Breast epithelium (tissue), 3 donors: ENCODE measurements around the gene MTF2.

Experiments used
- POLR2A ChIP-seq: fragments of 450-650 bp; IDR thresholded peaks from one replicate; pipeline ENCODE4 v1.6.1; 2016; ENCODE audit warnings: antibody characterized with exemption, mild to moderate bottlenecking, moderate library complexity
- TF ChIP-seq, protein P1 (sequence below), 3 donors: fragments of 450-650 bp; IDR thresholded peaks; one replicate each; pipeline ENCODE4 v1.5.1; 2016 to 2017; ENCODE audit warnings: antibody characterized with exemption in 3 of 3, mild to moderate bottlenecking in 3 of 3, moderate library complexity in 3 of 3

DNA sequence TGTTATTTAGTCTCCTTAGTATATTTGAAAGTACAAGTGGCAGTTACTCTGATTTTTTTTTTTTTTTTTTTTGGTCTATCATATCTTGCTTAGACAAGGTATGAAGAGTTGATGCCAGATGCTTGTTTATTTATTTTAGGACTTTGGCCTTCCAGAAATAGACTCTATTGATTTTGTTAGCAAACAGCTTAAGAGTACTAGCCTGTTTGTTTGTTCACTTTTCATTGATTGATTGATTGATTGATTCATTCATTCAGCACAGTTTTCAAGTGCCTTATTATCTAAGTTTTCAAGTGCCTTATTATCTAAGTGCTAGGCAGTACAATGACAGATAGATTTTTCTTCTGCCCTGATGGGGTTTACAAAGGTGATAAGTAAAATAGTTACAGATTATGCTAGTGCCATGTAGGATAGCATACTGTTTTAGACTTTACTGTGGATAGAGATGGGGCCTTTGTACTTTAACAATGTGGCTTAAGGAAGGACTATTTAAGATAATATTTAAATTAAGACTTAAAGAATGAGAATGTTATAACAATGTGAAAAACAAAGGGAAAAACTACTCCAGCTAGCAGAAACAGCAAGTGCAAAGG lies 50.5 kb downstream of the MTF2 start:
- TF ChIP-seq POLR2A = no peak
- TF ChIP-seq, protein P1, sequence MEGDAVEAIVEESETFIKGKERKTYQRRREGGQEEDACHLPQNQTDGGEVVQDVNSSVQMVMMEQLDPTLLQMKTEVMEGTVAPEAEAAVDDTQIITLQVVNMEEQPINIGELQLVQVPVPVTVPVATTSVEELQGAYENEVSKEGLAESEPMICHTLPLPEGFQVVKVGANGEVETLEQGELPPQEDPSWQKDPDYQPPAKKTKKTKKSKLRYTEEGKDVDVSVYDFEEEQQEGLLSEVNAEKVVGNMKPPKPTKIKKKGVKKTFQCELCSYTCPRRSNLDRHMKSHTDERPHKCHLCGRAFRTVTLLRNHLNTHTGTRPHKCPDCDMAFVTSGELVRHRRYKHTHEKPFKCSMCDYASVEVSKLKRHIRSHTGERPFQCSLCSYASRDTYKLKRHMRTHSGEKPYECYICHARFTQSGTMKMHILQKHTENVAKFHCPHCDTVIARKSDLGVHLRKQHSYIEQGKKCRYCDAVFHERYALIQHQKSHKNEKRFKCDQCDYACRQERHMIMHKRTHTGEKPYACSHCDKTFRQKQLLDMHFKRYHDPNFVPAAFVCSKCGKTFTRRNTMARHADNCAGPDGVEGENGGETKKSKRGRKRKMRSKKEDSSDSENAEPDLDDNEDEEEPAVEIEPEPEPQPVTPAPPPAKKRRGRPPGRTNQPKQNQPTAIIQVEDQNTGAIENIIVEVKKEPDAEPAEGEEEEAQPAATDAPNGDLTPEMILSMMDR (IDR thresholded peaks at IDR 0.05) = no peak
